Loucy (cell line): ENCODE measurements around the gene LACTBL1.

Experiments
- H2AFZ ChIP-seq: fragments of 200-600 bp; sonication (generic); 2 replicates; pipeline ENCODE4 v1.6.0; 2016; ENCODE audit warnings: antibody characterized with exemption, mild to moderate bottlenecking, low read length, moderate library complexity
- H3F3A ChIP-seq: fragments of 200-600 bp; 2 replicates; pipeline ENCODE4 v1.6.0; 2016; ENCODE audit warnings: antibody characterized with exemption, low read depth, mild to moderate bottlenecking
- H3K27me3 ChIP-seq: fragments of 200-600 bp; sonication (generic); 2 replicates; pipeline ENCODE4 v1.6.1; 2014; ENCODE audit warnings: low read length, mild to moderate bottlenecking; ENCODE audit not compliant: insufficient read depth, poor library complexity, severe bottlenecking
- H3K36me3 ChIP-seq: fragments of 200-600 bp; sonication (generic); 2 replicates; pipeline ENCODE4 v1.6.1; 2016; ENCODE audit warnings: low read length; ENCODE audit not compliant: insufficient read depth
- H3K4me1 ChIP-seq: fragments of 200-600 bp; sonication (generic); 2 replicates; pipeline ENCODE4 v1.5.1; 2014; ENCODE audit warnings: low read length, mild to moderate bottlenecking; ENCODE audit not compliant: insufficient read depth, poor library complexity, severe bottlenecking
- H3K4me2 ChIP-seq: fragments of 200-600 bp; sonication (generic); 2 replicates; pipeline ENCODE4 v1.6.0; 2014; ENCODE audit warnings: antibody characterized with exemption, low read length, low read depth, mild to moderate bottlenecking; ENCODE audit not compliant: poor library complexity, severe bottlenecking
- H3K4me3 ChIP-seq: fragments of 200-600 bp; sonication (generic); 2 replicates; pipeline ENCODE4 v1.5.1; 2014; ENCODE audit warnings: low read length, mild to moderate bottlenecking, mixed read lengths; ENCODE audit not compliant: poor library complexity, severe bottlenecking
- H3K79me2 ChIP-seq: fragments of 200-600 bp; sonication (generic); 2 replicates; pipeline ENCODE4 v1.6.1; 2014; ENCODE audit warnings: low read length; ENCODE audit not compliant: insufficient read depth
- H3K9ac ChIP-seq: fragments of 200-600 bp; sonication (generic); 2 replicates; pipeline ENCODE4 v1.6.0; 2014; ENCODE audit warnings: mild to moderate bottlenecking, low read depth, low read length, moderate library complexity; ENCODE audit not compliant: poor library complexity, severe bottlenecking
- H3K9me2 ChIP-seq: fragments of 200-600 bp; sonication (generic); replicated peaks from 2 replicates; pipeline ENCODE4 v1.6.1; 2016; ENCODE audit warnings: low read depth, low read length, mixed read lengths
- H3K9me3 ChIP-seq: fragments of 200-600 bp; sonication (generic); 2 replicates; pipeline ENCODE4 v1.6.1; 2014; ENCODE audit warnings: mild to moderate bottlenecking, antibody characterized with exemption, low read length, low read depth; ENCODE audit not compliant: insufficient read depth
- H4K20me1 ChIP-seq: fragments of 200-600 bp; sonication (generic); 2 replicates; pipeline ENCODE4 v1.6.0; 2014; ENCODE audit warnings: antibody characterized with exemption, low read length, mild to moderate bottlenecking; ENCODE audit not compliant: insufficient read depth, poor library complexity, severe bottlenecking
- EZH2phosphoT487 ChIP-seq: fragments of 200-600 bp; IDR thresholded peaks from 2 replicates; pipeline ENCODE4 v1.6.1; 2018; ENCODE audit warnings: antibody characterized with exemption, mild to moderate bottlenecking, moderate library complexity, borderline replicate concordance
- TF ChIP-seq, protein P1 (sequence below): fragments of 200-600 bp; sonication (generic); conservative IDR thresholded peaks from 2 replicates; pipeline ENCODE4 v1.5.1; 2014; ENCODE audit warnings: mild to moderate bottlenecking, antibody characterized with exemption, low read length

LACTBL1 gene

DNA sequence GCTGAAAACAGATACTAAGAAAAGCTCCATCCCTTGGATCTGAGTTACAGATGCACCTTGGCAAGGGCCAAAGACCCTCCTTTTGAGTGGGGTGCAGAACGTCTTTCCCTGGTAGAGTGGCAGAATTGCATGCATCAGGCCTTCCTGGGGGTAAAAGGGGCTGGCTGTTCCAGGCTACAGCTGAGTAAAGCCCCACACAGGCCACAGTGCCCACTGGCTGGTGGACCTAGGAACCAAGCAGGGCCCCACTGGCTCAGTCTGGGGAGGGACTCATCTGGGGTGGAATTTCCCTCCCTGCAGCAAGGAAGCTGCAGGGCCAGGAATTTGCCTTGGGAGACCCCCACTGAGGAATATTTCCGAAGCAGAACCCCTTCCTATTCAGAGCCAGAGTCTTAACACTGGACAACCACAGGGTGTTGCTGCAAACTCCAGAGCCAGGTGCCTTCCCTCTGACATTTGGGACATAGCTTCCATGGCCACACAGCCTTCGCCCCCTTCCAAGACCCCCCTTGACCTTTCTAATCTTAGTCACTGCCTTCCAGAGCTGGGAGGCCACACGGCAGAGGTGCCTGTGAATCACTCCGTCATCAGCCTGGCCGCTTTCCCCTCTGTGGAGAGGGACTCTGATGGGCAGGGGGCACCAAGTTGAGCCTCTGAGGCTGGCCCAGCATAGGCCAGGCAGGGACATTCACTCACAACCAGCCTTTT is 52.5 kb downstream of the LACTBL1 start:
- no peaks in the 10 kb centered on the region for H3K9me3 ChIP-seq
- no peaks in the 10 kb centered on the region for H4K20me1 ChIP-seq
- H2AFZ ChIP-seq = no peak overlapping the region
- H3K4me2 ChIP-seq = no peak overlapping the region
- peaks cover 6% of the 10 kb centered on the region for H3K4me1 ChIP-seq
- H3K4me3 ChIP-seq = no peak overlapping the region
- H3K79me2 ChIP-seq = no peaks in the 10 kb centered on the region
- H3K27me3 ChIP-seq = no peaks in the 10 kb centered on the region
- H3K9ac ChIP-seq = no peak overlapping the region
- TF ChIP-seq, protein P1, sequence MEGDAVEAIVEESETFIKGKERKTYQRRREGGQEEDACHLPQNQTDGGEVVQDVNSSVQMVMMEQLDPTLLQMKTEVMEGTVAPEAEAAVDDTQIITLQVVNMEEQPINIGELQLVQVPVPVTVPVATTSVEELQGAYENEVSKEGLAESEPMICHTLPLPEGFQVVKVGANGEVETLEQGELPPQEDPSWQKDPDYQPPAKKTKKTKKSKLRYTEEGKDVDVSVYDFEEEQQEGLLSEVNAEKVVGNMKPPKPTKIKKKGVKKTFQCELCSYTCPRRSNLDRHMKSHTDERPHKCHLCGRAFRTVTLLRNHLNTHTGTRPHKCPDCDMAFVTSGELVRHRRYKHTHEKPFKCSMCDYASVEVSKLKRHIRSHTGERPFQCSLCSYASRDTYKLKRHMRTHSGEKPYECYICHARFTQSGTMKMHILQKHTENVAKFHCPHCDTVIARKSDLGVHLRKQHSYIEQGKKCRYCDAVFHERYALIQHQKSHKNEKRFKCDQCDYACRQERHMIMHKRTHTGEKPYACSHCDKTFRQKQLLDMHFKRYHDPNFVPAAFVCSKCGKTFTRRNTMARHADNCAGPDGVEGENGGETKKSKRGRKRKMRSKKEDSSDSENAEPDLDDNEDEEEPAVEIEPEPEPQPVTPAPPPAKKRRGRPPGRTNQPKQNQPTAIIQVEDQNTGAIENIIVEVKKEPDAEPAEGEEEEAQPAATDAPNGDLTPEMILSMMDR = no peak
- no peak for TF ChIP-seq EZH2phosphoT487
- no peaks in the 10 kb centered on the region for H3K9me2 ChIP-seq
- no peaks in the 10 kb centered on the region for H3F3A ChIP-seq
- no peaks in the 10 kb centered on the region for H3K36me3 ChIP-seq

DNA sequence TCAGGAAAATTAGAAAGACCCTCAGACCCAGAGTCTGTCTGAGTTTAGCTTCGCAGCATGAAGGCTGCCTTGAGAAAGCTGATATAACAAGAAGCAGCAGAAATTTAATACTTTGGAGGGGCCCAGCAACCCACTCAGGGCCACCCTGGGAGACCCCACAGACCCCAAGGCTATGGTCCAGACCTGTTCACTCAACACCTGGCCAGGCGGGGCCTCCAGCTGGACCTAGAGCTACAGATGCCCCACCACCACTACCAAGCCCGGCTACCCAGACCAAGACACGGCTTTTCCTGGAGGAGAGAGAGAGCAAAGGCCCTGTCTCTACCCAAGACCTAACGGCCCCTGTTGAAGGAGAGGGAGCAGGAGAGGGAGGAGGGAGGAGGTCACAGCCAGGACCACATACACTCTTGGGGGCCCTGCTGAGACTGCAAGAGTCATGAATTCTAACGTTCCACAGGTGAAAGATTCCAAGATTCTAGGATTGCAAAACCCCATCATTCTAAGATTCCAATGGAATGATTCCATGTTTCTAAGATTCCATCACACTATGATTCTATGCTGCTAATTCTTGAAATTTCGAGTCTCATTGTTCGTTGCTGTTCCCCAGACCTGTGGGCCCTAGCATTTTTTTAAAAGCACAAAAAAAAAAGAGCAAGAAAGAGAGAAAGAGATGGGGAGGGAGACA is 53.2 kb downstream of the LACTBL1 start:
- TF ChIP-seq, protein P1 = no peak
- TF ChIP-seq EZH2phosphoT487 = no peak
- Histone ChIP-seq H2AFZ (no peak overlapping the region), H3K9me3 (no peaks in the 10 kb centered on the region), H3K4me1 (peaks cover 6% of the 10 kb centered on the region), H3K4me2 (no peak overlapping the region), H4K20me1 (no peaks in the 10 kb centered on the region), H3K79me2 (no peaks in the 10 kb centered on the region), H3K27me3 (no peaks in the 10 kb centered on the region), H3K9me2 (no peaks in the 10 kb centered on the region), H3K9ac (no peak overlapping the region), H3F3A (no peaks in the 10 kb centered on the region), H3K36me3 (no peaks in the 10 kb centered on the region), H3K4me3 (no peak overlapping the region)

DNA sequence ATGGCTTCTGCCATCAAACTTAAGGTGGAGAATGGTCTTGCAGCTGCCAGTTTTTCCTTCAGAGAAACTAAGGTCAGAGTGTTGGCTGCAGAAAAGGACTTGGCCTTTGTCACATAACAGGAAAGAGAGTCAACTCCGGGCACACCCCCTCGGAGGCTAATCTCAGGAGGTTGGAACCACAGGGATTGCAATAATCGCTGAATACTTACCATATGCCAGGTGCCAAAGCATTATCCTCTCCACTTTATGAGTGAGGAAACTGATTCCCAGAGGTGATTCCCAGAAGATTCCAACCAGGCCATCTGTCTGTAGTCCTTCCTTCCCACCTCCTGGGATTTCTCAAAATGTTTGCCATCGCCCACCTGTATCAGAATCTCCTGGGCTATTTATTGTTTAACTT is 54.0 kb downstream of the LACTBL1 start:
- Histone ChIP-seq H4K20me1 (no peaks in the 10 kb centered on the region), H3K79me2 (no peaks in the 10 kb centered on the region), H3K9me3 (no peaks in the 10 kb centered on the region), H3K36me3 (no peaks in the 10 kb centered on the region), H3K4me2 (no peak overlapping the region), H3K9me2 (no peaks in the 10 kb centered on the region), H3K4me3 (no peak overlapping the region), H3K9ac (no peak overlapping the region), H2AFZ (no peak overlapping the region), H3F3A (no peaks in the 10 kb centered on the region), H3K4me1 (peaks cover 6% of the 10 kb centered on the region), H3K27me3 (no peaks in the 10 kb centered on the region)
- TF ChIP-seq EZH2phosphoT487 = no peak
- TF ChIP-seq, protein P1 = no peak
